Coronary artery (tissue), 2 donors: ENCODE data around the gene STK24.

Source experiments
- DNase-seq: peaks from one replicate; pipeline ENCODE4 v3.0.0-alpha.2; 2017; ENCODE audit warnings: low spot score
- H3K27ac ChIP-seq, 2 donors: fragments of 200-600 bp; sonication (generic); one replicate each; pipeline ENCODE4 v1.5.1; 2016 to 2019
- H3K4me3 ChIP-seq: fragments of 200-600 bp; sonication (generic); 2 replicates; pipeline ENCODE4 v1.5.1; 2016; ENCODE audit warnings: mild to moderate bottlenecking, moderate library complexity
- CTCF ChIP-seq: fragments of 200-600 bp; sonication (generic); IDR thresholded peaks from one replicate; pipeline ENCODE4 v1.5.1; 2019; ENCODE audit warnings: antibody characterized with exemption

The STK24 gene

GRCh38 chr13:98429081-98429480 lies 147.8 kb downstream of the STK24 start:
- Histone ChIP-seq H3K27ac (no peak overlapping the region), H3K4me3 (no peak overlapping the region)
- no peak for TF ChIP-seq CTCF
- DNase-seq, result no peak

- DNase-seq, result no peak
- no peak overlapping the region for H3K4me3 ChIP-seq
- no peak for TF ChIP-seq CTCF
- H3K27ac ChIP-seq, result no peak overlapping the region
Observed at GRCh38 chr13:98428256-98428966, 148.5 kb downstream of the STK24 start.

DNA sequence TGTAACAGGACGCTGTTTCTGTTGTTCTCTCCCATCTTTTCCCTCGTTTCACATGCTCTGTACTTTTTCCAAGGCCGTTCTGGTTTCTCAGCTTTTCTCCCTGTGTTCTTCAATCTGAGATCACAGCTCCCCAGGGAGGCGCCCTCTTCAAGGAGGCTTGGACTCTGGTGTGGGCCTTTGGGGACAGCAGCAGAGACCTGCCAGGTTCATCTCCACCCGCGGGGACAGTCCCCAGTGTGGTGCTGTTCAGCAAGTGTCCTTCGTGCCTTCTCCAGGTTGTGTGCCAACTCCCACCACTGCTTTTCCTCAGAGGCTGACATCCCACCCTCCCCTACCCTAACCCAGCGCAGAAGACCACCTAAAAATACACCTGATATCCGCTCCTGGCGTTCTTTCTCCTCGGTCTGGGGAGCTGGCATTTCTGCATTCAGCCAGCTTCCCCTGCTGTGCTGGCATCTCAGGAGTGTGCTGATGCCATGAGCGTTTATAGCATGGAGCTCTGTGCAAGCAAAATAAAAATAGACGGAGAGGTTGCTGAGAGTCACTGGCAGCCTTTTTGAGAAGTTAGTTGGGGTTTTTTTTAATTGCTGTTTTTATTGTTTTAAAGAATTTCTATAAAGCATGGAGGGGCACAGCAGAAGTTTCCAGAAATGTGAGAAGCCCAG lies 149.4 kb downstream of the STK24 start:
- no peak for DNase-seq
- no peak for TF ChIP-seq CTCF
- no peak overlapping the region for H3K4me3 ChIP-seq
- no peak overlapping the region for H3K27ac ChIP-seq

DNA sequence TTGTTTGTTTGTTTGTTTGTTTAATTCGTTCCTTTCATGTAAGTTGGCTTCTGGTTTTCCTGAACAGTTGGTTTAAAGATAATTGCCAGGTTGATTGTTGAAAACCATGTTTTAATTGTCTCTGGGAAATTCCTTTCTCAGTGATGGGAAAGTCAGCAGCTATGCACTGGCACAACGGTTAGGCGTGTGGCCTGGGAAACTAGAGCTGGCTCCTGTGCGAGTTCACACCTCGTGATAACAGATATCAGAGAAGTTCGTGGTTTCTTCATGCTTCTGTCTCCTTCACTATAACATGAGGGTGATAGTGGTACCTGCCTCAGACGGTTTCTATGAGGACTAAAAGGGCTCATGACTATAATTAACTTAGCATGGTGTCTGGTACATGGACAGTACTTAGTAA lies 153.5 kb downstream of the STK24 start:
- H3K27ac ChIP-seq, result no peak overlapping the region
- no peak for TF ChIP-seq CTCF
- H3K4me3 ChIP-seq, result no peak overlapping the region
- DNase-seq, result no peak

DNA sequence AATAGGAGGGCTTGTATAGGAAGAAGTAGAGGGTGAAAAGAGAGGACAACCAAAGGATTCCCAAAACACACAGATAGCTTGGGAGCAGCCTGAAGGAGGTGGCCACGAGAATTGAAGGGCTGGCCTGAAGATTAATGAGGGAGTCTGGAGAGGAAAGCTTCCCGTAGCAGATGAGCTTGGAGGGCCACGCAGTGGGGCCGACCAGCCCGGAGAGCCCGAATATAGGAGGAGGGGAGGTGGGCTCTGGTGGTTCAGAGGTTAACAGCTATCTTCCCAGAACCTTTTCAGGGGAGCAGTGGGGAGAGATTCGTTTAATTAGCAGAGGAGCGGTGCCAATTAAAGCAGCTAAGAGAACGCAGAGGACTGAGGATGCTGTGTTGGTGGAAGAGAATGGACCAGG lies 154.9 kb downstream of the STK24 start:
- H3K4me3 ChIP-seq, result no peak overlapping the region
- DNase-seq, result peak; percentile 43
- no peak overlapping the region for H3K27ac ChIP-seq
- TF ChIP-seq CTCF, result no peak

- peak; percentile 35 for DNase-seq
- H3K4me3 ChIP-seq, result no peak overlapping the region
Observed at GRCh38 chr13:98420554-98421175, 156.2 kb downstream of the STK24 start.

More at GRCh38 chr13:98420554-98421175, 156.2 kb downstream of the STK24 start:
- H3K27ac ChIP-seq, result no peak overlapping the region
- TF ChIP-seq CTCF, result no peak
